GM04504 (cell line): ENCODE data around the gene EI24.
A peak's percentile ranks its signal among the peaks of the same experiment; 100 is the strongest.

Experiments
- DNase-seq: peaks from one replicate; pipeline ENCODE4 v3.0.0-alpha.2; 2012; ENCODE audit warnings: low read depth

Gene EI24

GRCh38 chr11:125579811-125580210 lies 10.5 kb downstream of the EI24 start:
- DNase-seq: no peak

GRCh38 chr11:125583496-125583895 lies 14.2 kb downstream of the EI24 start:
- DNase-seq: no peak

- DNase-seq: no peak
Measured at GRCh38 chr11:125585487-125585886, 16.2 kb downstream of the EI24 start.

- no peak for DNase-seq
Measured at GRCh38 chr11:125586623-125587022, 17.3 kb downstream of the EI24 start.

- DNase-seq: no peak
Measured at GRCh38 chr11:125587480-125587879, 18.2 kb downstream of the EI24 start.

GRCh38 chr11:125588505-125588904 lies 19.2 kb downstream of the EI24 start:
- no peak for DNase-seq

- peak; percentile 13 for DNase-seq
Measured at GRCh38 chr11:125591649-125592304, 22.5 kb downstream of the EI24 start.

GRCh38 chr11:125592305-125593113 lies 23.2 kb downstream of the EI24 start, which contains the start of gene STT3A:
Gene STT3A, plus strand, starts transcription at chr11:125592852. Its CDS starts 3,064 bp downstream, at chr11:125595916.
- DNase-seq: peak; percentile 100

GRCh38 chr11:125593114-125593820 lies 24.0 kb downstream of the EI24 start:
- DNase-seq: peak; percentile 9

GRCh38 chr11:125594958-125595357 lies 25.7 kb downstream of the EI24 start:
- DNase-seq: no peak

GRCh38 chr11:125600663-125601062 lies 31.4 kb downstream of the EI24 start:
- no peak for DNase-seq

GRCh38 chr11:125603207-125603606 lies 33.9 kb downstream of the EI24 start:
- DNase-seq: no peak

- no peak for DNase-seq
Measured at GRCh38 chr11:125605417-125605816, 36.1 kb downstream of the EI24 start.

- DNase-seq: no peak
Measured at GRCh38 chr11:125609545-125609944, 40.3 kb downstream of the EI24 start.

- no peak for DNase-seq
Measured at GRCh38 chr11:125618383-125618782, 49.1 kb downstream of the EI24 start.

- no peak for DNase-seq
Measured at GRCh38 chr11:125621995-125622394, 52.7 kb downstream of the EI24 start.

GRCh38 chr11:125623064-125623463 lies 53.8 kb downstream of the EI24 start:
- DNase-seq: no peak

- no peak for DNase-seq
Measured at GRCh38 chr11:125624756-125625213, 55.5 kb downstream of the EI24 start, which contains the start of gene CHEK1. Gene CHEK1, plus strand, starts transcription at chr11:125625163. Its CDS starts 1,606 bp downstream, at chr11:125626769.

- no peak for DNase-seq
Measured at GRCh38 chr11:125625225-125625629, 56.0 kb downstream of the EI24 start.

- DNase-seq: peak; percentile 74
Measured at GRCh38 chr11:125625630-125626287, 56.5 kb downstream of the EI24 start.

GRCh38 chr11:125626288-125626950 lies 57.1 kb downstream of the EI24 start:
- DNase-seq: peak; percentile 64
